HG02943 (cell line): ENCODE data around the gene DMRTA1.
"Not testable (repeated sequence)": the region's sequence is repeated elsewhere in the genome, so short reads cannot be mapped to it uniquely, and the experiment has no call there.

Source experiments
- ATAC-seq: cut with Tn5 transposase; IDR thresholded peaks from one replicate; pipeline ENCODE4 v1.9.1; 2021; ENCODE audit warnings: mild to moderate bottlenecking, low read depth, moderate library complexity; ENCODE audit not compliant: unreplicated experiment

The DMRTA1 gene

DNA sequence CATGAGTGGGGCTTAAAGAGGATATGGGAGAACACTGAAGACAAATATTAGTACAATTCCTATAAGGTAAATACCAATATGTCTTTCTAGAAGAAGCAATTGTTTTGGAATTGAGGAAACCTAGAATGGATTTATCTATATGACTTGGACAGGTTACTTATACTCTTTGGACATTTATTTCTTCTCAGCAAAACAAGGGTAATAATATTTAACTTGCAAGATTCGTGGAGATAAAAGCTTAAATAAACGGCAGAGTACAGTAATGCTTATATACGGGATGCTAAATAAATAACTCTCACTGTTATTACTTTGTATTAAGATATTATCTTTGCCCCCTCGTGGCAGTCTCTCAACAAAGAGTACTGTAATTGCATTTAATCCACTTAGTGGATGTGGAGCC is 8.6 kb downstream of the DMRTA1 start:
- ATAC-seq = no peak

DNA sequence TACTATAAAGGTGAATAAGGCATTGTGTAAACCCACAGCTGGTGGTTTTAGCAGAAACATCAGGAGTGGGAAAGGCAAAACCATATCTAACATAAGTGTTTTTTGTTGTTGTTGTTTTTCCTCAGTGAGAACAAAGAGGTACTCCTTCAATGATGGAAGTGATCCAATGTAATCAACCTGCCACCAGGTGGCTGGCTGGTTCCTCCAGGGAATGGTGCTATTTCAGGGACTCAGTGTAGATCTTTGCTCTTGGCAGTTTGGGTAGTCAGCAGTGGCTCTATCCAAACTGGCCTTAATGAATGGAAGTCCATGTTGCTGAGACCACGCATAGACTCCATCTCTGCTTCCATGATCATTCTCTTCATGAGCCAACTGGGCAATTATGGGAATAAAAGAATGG is 10.8 kb downstream of the DMRTA1 start:
- no peak for ATAC-seq

DNA sequence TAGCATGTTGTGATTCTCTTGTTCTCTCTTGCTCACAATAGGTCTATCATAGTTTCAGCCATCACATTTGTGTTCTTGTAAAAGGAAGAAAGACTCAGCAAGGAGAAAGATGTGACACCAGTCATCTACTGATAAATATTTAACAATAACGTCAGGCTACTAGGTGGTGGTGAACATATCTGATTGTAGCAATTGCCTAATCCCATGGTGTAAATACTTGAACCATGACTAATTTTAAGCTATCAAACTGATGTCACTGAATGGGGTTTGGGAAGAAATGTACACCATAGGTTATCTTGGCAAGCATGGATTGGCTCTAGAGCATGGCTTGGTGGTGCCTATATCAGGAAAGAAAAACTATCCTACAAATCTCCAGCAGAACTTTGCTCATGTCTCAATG is 16.6 kb downstream of the DMRTA1 start:
- no peak for ATAC-seq

DNA sequence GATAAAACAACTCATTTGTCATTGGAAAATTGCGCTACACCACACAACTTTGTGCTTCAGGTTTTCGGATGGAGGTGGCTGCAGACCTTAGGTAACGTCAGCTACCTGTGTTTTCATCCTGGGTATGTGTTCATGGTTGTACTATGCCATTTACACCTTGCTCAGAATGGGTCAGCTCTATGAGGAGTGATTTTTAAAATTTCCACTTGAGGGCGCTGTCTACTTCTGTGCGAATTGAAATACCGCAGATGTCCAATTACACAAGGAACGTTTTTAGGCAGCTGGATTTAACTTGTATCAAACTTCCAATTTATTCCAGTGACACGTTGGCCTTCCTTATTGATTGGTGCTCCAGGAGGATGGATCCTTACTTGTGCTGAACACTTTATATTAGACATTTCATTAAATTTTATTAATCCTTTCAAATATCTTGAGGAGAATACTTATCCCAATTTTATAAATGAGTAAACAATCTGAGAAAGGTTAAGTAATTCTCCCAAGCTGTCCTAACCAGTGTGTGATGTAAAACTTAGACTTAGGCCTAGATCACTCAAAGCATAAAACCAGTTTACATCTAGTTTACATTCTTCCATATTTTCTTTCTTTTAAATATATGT is 23.4 kb downstream of the DMRTA1 start:
- ATAC-seq = no peak

DNA sequence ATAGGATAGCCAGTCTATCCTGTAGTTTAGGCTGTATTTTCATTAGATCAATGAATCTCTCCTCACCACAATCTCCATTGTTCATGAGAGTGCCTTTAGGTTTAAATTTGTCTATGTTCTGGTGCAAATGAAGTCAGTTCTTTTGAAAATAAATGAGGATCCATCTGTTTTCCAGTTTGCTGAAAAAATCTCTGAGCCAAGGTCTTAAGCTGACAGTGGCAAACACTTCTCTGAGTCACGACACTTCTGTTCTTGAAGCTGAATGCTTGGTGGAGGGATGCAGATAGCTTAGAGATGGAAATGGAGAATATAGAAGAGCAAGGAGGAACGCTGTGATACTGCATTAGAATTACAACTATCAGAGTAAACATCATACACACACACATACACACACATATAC is 34.9 kb downstream of the DMRTA1 start:
- no peak for ATAC-seq

DNA sequence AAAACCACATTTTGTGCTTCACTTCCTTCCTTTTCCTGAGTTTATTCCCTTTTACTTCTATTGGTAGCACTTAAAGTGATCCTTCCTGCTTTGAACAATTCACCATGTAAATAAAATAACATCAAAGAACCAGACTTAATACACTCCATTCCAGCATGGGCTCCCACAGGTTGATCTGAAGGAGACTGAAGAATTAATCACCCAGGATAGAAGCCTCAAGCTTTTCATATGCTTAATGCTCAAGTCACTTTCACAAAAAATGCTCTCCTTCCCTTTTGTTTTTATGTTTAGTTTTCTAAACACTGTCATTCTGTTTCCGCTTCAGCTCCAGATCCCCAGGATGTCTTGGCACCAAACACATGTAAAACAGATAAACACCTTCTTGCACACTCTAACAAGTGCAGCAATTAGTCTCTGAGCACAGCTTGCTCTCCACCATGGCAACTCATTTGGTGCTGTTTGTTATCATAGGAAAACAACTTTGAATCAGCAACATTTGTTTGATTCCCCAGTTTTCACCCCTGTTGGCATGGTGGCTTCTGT is 37.0 kb downstream of the DMRTA1 start:
- no peak for ATAC-seq

DNA sequence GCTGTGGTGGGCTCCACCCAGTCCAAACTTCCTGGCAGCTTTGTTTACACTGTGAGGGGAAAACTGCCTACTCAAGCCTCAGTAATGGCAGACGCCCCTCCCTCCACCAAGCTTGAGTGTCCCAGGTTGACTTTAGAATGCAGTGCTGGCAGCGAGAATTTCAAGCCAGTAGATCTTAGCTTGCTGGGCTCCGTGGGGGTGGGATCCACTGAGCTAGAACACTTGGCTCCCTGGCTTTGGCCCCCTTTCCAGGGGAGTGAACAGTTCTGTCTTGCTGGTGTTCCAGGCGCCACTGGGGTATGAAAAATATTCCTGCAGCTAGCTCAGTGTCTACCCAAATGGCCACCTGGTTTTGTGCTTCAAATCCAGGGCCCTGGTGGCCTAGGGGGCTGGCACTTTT is 49.6 kb downstream of the DMRTA1 start:
- not testable (repeated sequence) for ATAC-seq
